Renal cortex interstitium (tissue), 11 donors: ENCODE data around the gene PKP1. TPM values are rescaled to one million over a fixed set of nuclear protein-coding genes. Genes with fewer than 3 reads are reported as not detected.

Source experiments
- DNase-seq, 11 donors: peaks; one replicate each; pipeline ENCODE4 v3.0.0-alpha.2; 2013; ENCODE audit warnings: low read depth in 9 of 11, low spot score in 4 of 11; ENCODE audit errors: extremely low read depth in 1 of 11
- polyA plus RNA-seq, 3 donors: library from polyadenylated mRNA; unstranded; fragments of 120-200 nt; gene quantifications; one replicate each; pipeline ENCODE4 v1.2.1, GENCODE V29; 2013; ENCODE audit not compliant: insufficient read length in 3 of 3

Gene PKP1
- polyA plus RNA-seq, 3 donors = 0.06 to 0.09 (median 0.08) TPM

DNA sequence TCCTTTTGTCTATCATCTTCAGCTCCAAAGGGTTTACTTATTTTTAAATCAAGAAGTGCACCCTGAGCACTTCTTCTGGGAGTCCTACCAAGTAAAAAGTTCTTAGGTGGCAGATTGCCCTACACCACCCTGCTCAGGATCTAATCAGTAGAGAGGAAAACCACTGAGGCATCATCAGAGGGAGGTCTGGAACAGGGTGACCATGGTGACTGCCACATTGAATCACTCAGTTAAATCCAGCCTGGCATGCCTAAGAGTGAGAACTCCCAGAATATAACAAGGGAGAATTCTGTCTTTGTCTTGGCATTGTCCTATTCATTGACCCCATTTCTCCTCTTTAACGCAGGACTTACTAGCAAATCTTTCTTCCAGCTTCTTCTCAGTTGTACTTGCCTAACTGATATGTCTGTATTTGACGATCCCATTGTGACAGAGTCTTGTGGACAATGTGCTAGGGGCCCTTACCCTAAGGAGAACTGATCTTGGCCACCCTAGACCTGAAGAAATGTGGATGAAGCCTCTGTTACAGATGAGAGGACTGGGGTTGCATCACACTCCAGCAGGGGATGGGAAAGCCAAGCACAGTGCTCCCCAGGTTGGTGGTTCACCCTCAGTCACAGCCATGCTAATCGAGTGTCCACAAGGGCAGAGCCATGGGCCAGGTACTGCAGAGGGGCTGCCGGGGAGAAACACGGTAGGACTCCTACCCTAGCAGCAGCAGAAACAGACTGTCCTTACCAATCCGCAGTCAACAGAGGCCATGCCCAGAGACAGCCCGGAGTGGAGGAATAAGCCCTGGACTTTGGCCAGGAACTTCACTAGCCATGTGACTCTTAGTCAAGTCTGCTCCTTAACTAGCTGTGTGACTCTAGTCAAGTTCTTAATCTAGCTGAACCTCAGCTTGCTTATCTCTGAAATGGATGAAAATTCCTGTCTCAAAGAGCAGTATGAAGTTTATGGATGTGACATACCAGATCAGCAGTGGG lies 15.4 kb downstream of the PKP1 start:
- no peak for DNase-seq

DNA sequence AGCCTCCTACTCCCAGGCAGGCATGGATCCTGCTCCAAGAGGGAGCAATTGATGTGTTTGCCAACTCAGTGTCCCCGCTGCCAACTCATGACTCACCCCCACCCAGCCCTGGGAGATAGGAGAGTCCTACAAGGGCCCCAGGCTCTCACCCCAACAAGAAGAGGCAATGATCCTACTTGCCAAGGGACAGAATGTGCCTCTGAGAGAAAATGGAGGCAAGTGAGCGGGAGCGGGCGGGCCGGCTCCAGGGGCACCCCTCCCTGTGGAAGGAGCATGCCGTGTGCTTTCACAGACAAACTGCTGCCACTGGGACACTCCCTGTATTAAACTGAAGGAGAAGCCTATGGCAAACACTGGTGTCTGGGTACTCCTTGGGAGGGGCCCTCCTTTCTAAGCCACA lies 16.7 kb downstream of the PKP1 start:
- no peak for DNase-seq

GRCh38 chr1:201300641-201301040 lies 17.3 kb downstream of the PKP1 start:
- no peak for DNase-seq

- no peak for DNase-seq
These were observed 19.2 kb downstream of the PKP1 start for GRCh38 chr1:201302163-201303152.

GRCh38 chr1:201304126-201304525 lies 20.8 kb downstream of the PKP1 start:
- no peak for DNase-seq

- no peak for DNase-seq
These were observed 22.5 kb downstream of the PKP1 start for GRCh38 chr1:201305815-201306214.

DNA sequence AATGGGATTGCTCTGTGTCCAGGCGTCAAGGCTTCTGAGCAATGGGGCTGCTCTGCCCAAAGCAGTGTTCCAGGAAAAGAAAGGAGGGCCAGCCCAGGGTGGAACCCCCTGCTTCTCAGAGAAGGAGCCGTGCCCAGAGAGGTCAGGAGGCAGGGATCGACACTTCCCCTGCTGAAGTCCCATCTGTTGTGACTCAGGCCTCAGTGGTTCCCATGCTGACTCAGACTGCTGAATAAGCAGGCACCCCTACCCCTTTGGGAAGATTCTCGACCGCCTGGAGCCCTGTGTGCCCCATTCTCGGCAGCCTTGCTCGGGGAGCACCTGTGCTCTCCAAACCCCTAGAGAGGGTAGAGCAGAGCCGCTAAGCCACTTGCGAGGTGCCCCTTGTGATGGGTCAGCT lies 23.9 kb downstream of the PKP1 start:
- no peak for DNase-seq

- no peak for DNase-seq
These were observed 24.6 kb downstream of the PKP1 start for GRCh38 chr1:201307760-201308499.

GRCh38 chr1:201309416-201309815 lies 26.1 kb downstream of the PKP1 start:
- peak; percentile 9 to 67 (median 49) for DNase-seq

DNA sequence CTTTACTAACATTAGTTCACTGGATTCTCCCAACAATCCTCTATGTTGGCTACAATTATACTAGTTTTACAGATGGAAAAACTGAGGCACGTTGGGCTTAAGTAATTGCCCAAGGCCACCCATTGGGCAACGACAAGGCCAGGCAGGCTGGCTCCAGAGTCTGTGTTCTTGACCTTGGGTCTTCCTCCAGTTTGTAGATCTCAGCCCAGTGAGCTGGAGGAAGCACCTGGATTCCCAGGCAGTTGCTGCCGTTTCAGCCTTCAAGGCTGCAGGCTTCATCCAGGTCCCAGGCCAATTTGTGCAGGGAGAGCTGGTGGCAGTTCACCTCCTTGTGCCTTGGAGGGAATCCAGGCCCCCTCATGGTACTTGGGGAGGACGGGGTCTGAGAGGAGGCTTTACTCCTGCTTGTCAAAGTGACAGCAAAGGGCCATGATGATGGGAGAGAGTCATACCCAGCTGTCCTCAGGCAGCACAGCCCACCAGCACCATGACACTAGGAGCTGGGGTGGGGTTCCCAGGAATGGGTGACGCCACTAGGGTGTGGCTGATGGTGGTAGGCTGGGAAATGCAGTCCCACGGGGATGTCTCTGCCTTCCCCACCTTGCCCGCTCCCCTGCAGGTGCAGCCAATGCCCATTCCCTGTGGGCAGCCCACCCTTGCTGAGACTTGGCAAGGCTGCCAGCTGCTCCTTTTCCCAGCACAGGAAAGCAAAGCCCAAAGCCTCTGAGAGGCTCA lies 27.1 kb downstream of the PKP1 start:
- DNase-seq = no peak

GRCh38 chr1:201310986-201311355 lies 27.7 kb downstream of the PKP1 start:
- DNase-seq = no peak

DNA sequence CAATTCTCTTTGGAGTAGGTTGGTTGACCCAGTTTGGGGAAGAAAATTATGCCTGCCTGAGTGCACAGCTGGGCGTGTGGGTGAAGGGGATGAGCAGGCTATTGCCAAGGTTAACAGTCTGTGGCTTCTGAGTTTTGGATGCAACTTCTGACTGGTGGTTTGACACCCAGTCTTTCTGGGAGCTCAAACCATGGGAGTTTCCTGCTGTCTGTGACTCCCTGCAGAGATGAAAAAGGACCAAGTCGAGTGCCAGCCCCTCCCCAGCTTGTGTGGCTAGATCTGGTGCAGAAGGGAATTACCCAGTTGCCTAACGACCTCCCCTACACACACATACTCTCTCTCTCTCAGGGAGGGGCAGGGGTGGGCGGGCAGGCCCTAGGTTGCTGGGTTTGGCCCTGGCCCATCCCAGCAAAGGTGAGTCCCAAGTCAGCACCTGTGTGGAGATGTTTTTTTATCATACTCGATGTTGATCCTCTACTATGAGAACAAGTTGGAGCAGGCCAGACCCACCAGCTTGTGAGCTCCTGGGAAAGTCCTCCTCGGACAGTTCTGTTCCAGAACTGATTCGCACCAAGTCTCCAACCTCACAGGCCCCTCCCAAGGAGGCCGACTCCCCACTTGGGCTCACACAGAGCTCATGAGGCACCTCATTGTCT lies 28.2 kb downstream of the PKP1 start:
- no peak for DNase-seq

- no peak for DNase-seq
These were observed 29.0 kb downstream of the PKP1 start for GRCh38 chr1:201312298-201312697.

GRCh38 chr1:201313086-201313485 lies 29.8 kb downstream of the PKP1 start:
- no peak for DNase-seq

GRCh38 chr1:201316556-201316955 lies 33.2 kb downstream of the PKP1 start:
- no peak for DNase-seq

DNA sequence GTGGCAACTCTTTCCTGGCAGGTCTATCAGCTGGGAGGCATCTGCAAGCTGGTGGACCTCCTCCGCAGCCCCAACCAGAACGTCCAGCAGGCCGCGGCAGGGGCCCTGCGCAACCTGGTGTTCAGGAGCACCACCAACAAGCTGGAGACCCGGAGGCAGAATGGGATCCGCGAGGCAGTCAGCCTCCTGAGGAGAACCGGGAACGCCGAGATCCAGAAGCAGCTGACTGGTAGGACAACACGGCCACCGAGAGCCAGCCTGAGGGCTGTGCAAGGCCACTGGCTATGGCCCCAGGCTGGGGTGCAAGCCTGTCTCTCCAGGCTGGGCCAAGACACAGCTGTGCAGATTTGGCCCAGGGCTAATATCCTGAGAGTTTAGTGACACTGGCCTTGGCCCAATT lies 34.2 kb downstream of the PKP1 start:
- no peak for DNase-seq

DNA sequence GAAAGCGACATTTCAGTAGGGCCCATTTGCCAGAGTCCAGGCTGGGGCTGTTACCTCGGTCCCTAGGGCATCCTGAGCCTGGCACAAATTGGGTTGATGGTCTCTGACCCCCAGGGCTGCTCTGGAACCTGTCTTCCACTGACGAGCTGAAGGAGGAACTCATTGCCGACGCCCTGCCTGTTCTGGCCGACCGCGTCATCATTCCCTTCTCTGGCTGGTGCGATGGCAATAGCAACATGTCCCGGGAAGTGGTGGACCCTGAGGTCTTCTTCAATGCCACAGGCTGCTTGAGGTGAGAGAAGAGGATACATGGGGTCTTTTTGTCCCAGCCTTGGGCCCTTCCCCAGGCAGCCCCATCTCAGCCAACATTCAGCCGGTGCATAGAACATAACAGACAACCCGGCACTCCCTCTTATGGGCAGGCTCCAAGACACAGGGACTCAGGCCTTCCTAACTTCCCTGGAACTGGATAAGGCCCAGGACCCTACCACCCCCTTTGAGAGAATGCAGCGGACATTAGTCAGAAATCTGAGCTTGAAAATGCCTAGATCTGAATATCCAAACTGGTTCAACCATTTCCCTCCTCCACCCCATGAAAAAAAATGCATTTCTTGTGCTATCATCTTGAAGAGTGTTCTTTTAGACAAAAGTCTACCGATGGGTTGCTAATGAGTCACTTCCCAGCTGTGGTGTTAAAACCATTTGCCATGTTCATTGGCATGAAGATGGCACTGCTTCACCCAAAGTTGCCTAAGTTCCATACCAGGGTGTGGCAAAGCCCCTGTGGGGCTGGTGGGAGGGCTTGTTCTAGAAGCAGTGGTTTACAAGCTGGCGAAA lies 35.4 kb downstream of the PKP1 start:
- DNase-seq = no peak
